ENCODE measurements around the gene ABHD4. TPM values are rescaled to one million over a fixed set of nuclear protein-coding genes. Genes with fewer than 3 reads are reported as not detected.

ABHD4 gene
- total RNA-seq, 2 donors from 2014 or later, result 18.8 to 21.9 TPM

GRCh38 chr14:22556021-22556989 lies 41.8 kb upstream of the ABHD4 start:
- peak; percentile 59 to 67 for ATAC-seq (replicated peaks in 1 of 2)
- Mint-ChIP-seq H3K36me3 (ENCODE audit: insufficient read depth in 2 of 2) (peaks cover 12 to 16% of the 10 kb centered on the region in 2 donors), H3K4me1 (ENCODE audit: low read depth) (peaks cover 95% of the 10 kb centered on the region), H3K9me3 (no peaks in the 10 kb centered on the region), H3K27me3 (ENCODE audit: low read depth) (no peaks in the 10 kb centered on the region), H3K27ac (peak overlapping the region; percentile 100), H3K4me3 (peak overlapping the region; percentile 91 to 94)
- peak; percentile 97 to 98 for DNase-seq

- H3K9me3 Mint-ChIP-seq, result no peaks in the 10 kb centered on the region
- peak; percentile 92 to 95 for DNase-seq
- peak overlapping the region; percentile 91 to 94 for H3K4me3 Mint-ChIP-seq
- H3K27ac Mint-ChIP-seq, result peak overlapping the region; percentile 99
- H3K27me3 Mint-ChIP-seq (ENCODE audit: low read depth), result no peaks in the 10 kb centered on the region
- peak; percentile 11 to 19 for ATAC-seq (replicated peaks in 1 of 2)
- H3K4me1 Mint-ChIP-seq (ENCODE audit: low read depth), result peaks cover 95% of the 10 kb centered on the region
- H3K36me3 Mint-ChIP-seq (ENCODE audit: insufficient read depth in 2 of 2), result peaks cover 4 to 10% of the 10 kb centered on the region in 2 donors
These were observed 41.0 kb upstream of the ABHD4 start for GRCh38 chr14:22556990-22557623.

GRCh38 chr14:22557846-22558220 lies 40.3 kb upstream of the ABHD4 start:
- ATAC-seq (replicated peaks in 1 of 2) (no peak), DNase-seq (no peak)
- no peaks in the 10 kb centered on the region for H3K9me3 Mint-ChIP-seq
- peak overlapping the region; percentile 91 to 94 for H3K4me3 Mint-ChIP-seq
- peaks cover 95% of the 10 kb centered on the region for H3K4me1 Mint-ChIP-seq (ENCODE audit: low read depth)
- no peaks in the 10 kb centered on the region for H3K27me3 Mint-ChIP-seq (ENCODE audit: low read depth)
- H3K36me3 Mint-ChIP-seq (ENCODE audit: insufficient read depth in 2 of 2), result peaks cover under 1 to 6% of the 10 kb centered on the region in 2 donors
- H3K27ac Mint-ChIP-seq, result peak overlapping the region; percentile 99

GRCh38 chr14:22558221-22558913 lies 39.7 kb upstream of the ABHD4 start:
- ATAC-seq (replicated peaks in 1 of 2) (peak; percentile 17 to 27), DNase-seq (peak; percentile 85)
- H3K9me3 Mint-ChIP-seq, result no peaks in the 10 kb centered on the region
- H3K4me3 Mint-ChIP-seq, result peak overlapping the region; percentile 91 to 94
- H3K36me3 Mint-ChIP-seq (ENCODE audit: insufficient read depth in 2 of 2), result peaks cover 1 to 5% of the 10 kb centered on the region in 2 donors
- H3K27ac Mint-ChIP-seq, result peak overlapping the region; percentile 99
- H3K27me3 Mint-ChIP-seq (ENCODE audit: low read depth), result no peaks in the 10 kb centered on the region
- peaks cover 95% of the 10 kb centered on the region for H3K4me1 Mint-ChIP-seq (ENCODE audit: low read depth)

GRCh38 chr14:22559041-22559440 lies 39.1 kb upstream of the ABHD4 start:
- no peaks in the 10 kb centered on the region for H3K27me3 Mint-ChIP-seq (ENCODE audit: low read depth)
- H3K4me1 Mint-ChIP-seq (ENCODE audit: low read depth), result peaks cover 95% of the 10 kb centered on the region
- H3K36me3 Mint-ChIP-seq (ENCODE audit: insufficient read depth in 2 of 2), result peaks cover 2 to 5% of the 10 kb centered on the region in 2 donors
- H3K4me3 Mint-ChIP-seq, result peak overlapping the region; percentile 91 to 94
- no peak for ATAC-seq (replicated peaks in 1 of 2)
- H3K27ac Mint-ChIP-seq, result peak overlapping the region; percentile 99
- no peak for DNase-seq
- H3K9me3 Mint-ChIP-seq, result no peaks in the 10 kb centered on the region

- peaks cover 97% of the 10 kb centered on the region for H3K4me1 Mint-ChIP-seq (ENCODE audit: low read depth)
These were observed 37.3 kb upstream of the ABHD4 start for GRCh38 chr14:22560662-22561365.

GRCh38 chr14:22561366-22561660 lies 36.8 kb upstream of the ABHD4 start:
- peaks cover 3 to 14% of the 10 kb centered on the region in 2 donors for H3K36me3 Mint-ChIP-seq (ENCODE audit: insufficient read depth in 2 of 2)
- peak overlapping the region; percentile 92 for H3K27ac Mint-ChIP-seq
- no peaks in the 10 kb centered on the region for H3K27me3 Mint-ChIP-seq (ENCODE audit: low read depth)
- ATAC-seq (replicated peaks in 1 of 2) (no peak), DNase-seq (no peak)
- H3K4me3 Mint-ChIP-seq, result peak overlapping the region; percentile 74 to 91
- peaks cover 97% of the 10 kb centered on the region for H3K4me1 Mint-ChIP-seq (ENCODE audit: low read depth)
- H3K9me3 Mint-ChIP-seq, result no peaks in the 10 kb centered on the region

More at GRCh38 chr14:22560662-22561365, 37.3 kb upstream of the ABHD4 start:
- H3K27me3 Mint-ChIP-seq (ENCODE audit: low read depth), result no peaks in the 10 kb centered on the region
- DNase-seq, result no peak
- peak overlapping the region; percentile 74 to 91 for H3K4me3 Mint-ChIP-seq
- H3K27ac Mint-ChIP-seq, result peak overlapping the region; percentile 92
- peak in 1 of 2 donors; percentile 1 for ATAC-seq (replicated peaks in 1 of 2)
- no peaks in the 10 kb centered on the region for H3K9me3 Mint-ChIP-seq
- H3K36me3 Mint-ChIP-seq (ENCODE audit: insufficient read depth in 2 of 2), result peaks cover 6 to 14% of the 10 kb centered on the region in 2 donors

- Mint-ChIP-seq H3K4me1 (ENCODE audit: low read depth) (peaks cover 100% of the 10 kb centered on the region), H3K4me3 (peak overlapping the region; percentile 74 to 91), H3K36me3 (ENCODE audit: insufficient read depth in 2 of 2) (peaks cover 3 to 14% of the 10 kb centered on the region in 2 donors), H3K27ac (peak overlapping the region; percentile 92), H3K9me3 (no peaks in the 10 kb centered on the region), H3K27me3 (ENCODE audit: low read depth) (no peaks in the 10 kb centered on the region)
- DNase-seq (peak; percentile 68 to 76), ATAC-seq (replicated peaks in 1 of 2) (peak; percentile 38 to 45)
These were observed 36.2 kb upstream of the ABHD4 start for GRCh38 chr14:22561661-22562579.

- H3K9me3 Mint-ChIP-seq, result no peaks in the 10 kb centered on the region
- H3K4me1 Mint-ChIP-seq (ENCODE audit: low read depth), result peaks cover 99% of the 10 kb centered on the region
- DNase-seq (no peak), ATAC-seq (replicated peaks in 1 of 2) (no peak)
- H3K27ac Mint-ChIP-seq, result peak overlapping the region; percentile 95
- no peaks in the 10 kb centered on the region for H3K27me3 Mint-ChIP-seq (ENCODE audit: low read depth)
- H3K36me3 Mint-ChIP-seq (ENCODE audit: insufficient read depth in 2 of 2), result peaks cover 3 to 14% of the 10 kb centered on the region in 2 donors
- peak overlapping the region; percentile 82 to 91 for H3K4me3 Mint-ChIP-seq
These were observed 34.1 kb upstream of the ABHD4 start for GRCh38 chr14:22563987-22564386.

- H3K4me1 Mint-ChIP-seq (ENCODE audit: low read depth), result peaks cover 99% of the 10 kb centered on the region
- H3K36me3 Mint-ChIP-seq (ENCODE audit: insufficient read depth in 2 of 2), result peaks cover 3 to 18% of the 10 kb centered on the region in 2 donors
- H3K27ac Mint-ChIP-seq, result peak overlapping the region; percentile 95
- DNase-seq (no peak), ATAC-seq (replicated peaks in 1 of 2) (no peak)
- no peaks in the 10 kb centered on the region for H3K9me3 Mint-ChIP-seq
- H3K27me3 Mint-ChIP-seq (ENCODE audit: low read depth), result no peaks in the 10 kb centered on the region
- H3K4me3 Mint-ChIP-seq, result peak overlapping the region; percentile 82 to 91
These were observed 33.6 kb upstream of the ABHD4 start for GRCh38 chr14:22564463-22564862.

GRCh38 chr14:22565391-22565945 lies 32.6 kb upstream of the ABHD4 start:
- peak overlapping the region; percentile 95 for H3K27ac Mint-ChIP-seq
- no peaks in the 10 kb centered on the region for H3K27me3 Mint-ChIP-seq (ENCODE audit: low read depth)
- DNase-seq (no peak), ATAC-seq (replicated peaks in 1 of 2) (no peak)
- H3K9me3 Mint-ChIP-seq, result no peaks in the 10 kb centered on the region
- peaks cover 3 to 18% of the 10 kb centered on the region in 2 donors for H3K36me3 Mint-ChIP-seq (ENCODE audit: insufficient read depth in 2 of 2)
- H3K4me3 Mint-ChIP-seq, result peak overlapping the region; percentile 82 to 91
- peaks cover 92% of the 10 kb centered on the region for H3K4me1 Mint-ChIP-seq (ENCODE audit: low read depth)

Data from activated T-cell treated with anti-CD3 and anti-CD28 coated beads, Interleukin-2, amount 50 U/mL, for 72 hours (primary cell).